Stimulated activated CD8-positive, alpha-beta memory T cell treated with anti-CD3 and anti-CD28 coated beads, Interleukin-4, amount 100 ng/mL, for 1 hour (primary cell): ENCODE measurements around the gene KIF6.

Experiments used
- DNase-seq, 2 donors: peaks; one replicate each; pipeline ENCODE4 v3.0.0-alpha.2; 2020; ENCODE audit warnings: low read depth in 2 of 2, low spot score in 1 of 2

Gene KIF6

GRCh38 chr6:39391182-39391581 lies 334.0 kb downstream of the KIF6 start:
- DNase-seq, result no peak

- DNase-seq, result no peak
These were observed 335.8 kb downstream of the KIF6 start for GRCh38 chr6:39389484-39389767.

DNA sequence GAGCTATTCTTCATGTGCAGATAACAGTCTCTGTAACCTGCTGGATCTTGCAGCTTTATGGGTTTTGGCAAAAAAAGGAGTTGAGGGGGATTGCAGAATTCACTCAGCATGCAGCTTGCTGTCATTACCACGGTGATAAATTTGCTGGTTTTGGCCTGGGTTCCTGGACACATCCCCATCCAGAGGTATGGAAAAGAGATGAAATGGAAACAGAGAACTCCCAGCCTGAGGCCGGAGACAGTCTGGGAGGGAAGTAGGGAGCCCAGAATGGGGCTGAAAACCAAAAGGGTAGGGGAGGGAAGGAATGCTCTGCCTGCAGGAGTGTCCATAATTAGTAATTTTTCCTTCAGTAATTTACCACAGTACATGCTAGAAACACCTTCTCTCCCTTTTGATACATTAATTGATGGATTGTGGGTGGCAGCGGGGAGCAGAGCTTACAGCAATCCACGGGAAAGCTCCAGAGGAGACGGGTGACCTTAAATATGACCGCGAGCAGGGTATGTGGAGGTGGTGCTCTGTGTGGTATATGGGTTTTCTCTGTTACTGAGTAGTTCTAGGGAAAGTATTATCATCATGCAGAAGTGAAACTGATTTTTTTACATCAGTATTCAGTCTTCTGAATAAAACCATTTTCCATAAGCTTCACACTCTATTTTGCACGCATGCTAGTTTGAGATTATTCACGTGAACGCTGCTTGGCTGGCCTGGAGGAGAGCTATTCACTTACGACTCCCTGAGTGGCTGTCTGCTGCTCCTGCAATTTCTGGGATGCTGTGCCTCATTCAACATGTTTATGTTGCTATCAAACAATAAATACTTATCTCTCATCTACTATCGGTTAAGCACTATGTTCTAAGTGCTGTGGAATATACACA lies 336.4 kb downstream of the KIF6 start:
- DNase-seq, result no peak

DNA sequence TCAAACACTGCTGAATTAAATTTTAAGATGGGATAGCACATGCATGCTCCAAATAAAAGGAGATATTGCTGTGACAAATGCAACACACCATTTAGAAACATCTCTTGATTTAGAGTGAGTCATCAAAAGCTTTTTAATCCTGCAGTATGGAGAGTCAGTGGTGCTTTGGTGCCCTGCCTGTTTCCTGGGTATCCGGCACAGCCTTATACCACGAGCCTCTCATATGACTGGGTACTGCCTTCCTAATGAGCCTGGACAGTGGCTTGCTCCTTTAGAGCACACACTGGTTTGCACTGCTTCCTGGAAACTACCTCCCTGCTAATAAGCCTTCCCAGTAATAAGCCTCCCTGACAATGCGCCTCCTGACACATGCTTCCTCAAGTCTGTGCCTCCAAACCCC lies 337.4 kb downstream of the KIF6 start:
- DNase-seq, result no peak

GRCh38 chr6:39386487-39386886 lies 338.7 kb downstream of the KIF6 start:
- no peak for DNase-seq

DNA sequence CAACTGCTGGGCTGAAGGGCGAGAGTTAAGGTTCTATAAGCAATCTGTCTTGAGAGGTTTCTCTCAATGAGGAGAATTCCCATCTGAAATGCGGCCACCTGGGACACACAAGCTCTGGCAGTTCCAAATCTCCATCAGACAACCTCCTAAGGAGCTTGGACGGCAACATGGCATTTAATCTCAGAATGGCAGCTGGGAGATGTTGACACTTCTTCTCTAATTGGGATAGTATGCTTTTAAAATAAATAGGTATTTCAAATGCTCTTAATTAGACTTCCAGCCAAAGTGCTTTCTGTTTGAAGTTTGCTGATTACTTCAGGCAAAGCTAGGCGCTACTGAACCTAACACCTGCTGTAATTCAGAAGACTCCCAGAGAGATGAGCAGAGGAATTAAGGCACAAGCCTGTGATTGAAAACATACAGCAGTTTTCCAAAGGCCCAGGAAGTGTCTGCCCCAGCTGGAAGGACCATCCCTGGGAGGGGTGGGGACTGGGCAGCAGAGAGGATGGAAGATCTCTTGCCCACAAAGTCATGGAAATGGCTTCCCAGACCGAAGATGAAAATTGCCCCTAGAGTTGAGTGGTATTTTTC lies 343.6 kb downstream of the KIF6 start:
- DNase-seq, result no peak

- no peak for DNase-seq
These were observed 344.2 kb downstream of the KIF6 start for GRCh38 chr6:39380837-39381549.

DNA sequence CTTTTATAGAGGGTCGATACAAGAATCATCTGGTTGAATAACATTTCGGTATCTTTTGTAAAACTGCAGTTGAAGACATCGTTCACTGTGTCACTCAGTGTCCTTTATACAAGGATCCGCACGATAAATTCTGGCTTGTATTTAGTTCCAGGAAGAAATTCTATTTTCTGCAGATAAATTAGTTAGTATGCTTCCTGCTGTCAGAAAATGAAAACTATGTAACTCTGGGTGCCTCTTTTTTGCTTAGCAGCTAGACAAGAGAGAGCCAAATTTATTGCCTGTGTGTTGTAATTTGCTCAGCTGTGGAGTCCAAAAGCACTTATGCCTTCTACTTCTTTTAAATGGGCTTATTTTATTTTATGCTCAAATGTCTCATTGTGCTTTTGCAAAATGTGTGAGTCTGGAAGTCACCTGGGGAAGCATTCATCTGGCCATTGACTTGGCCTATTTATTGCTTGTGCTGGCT lies 346.2 kb downstream of the KIF6 start:
- no peak for DNase-seq

GRCh38 chr6:39378175-39378959 lies 346.8 kb downstream of the KIF6 start:
- DNase-seq, result no peak

DNA sequence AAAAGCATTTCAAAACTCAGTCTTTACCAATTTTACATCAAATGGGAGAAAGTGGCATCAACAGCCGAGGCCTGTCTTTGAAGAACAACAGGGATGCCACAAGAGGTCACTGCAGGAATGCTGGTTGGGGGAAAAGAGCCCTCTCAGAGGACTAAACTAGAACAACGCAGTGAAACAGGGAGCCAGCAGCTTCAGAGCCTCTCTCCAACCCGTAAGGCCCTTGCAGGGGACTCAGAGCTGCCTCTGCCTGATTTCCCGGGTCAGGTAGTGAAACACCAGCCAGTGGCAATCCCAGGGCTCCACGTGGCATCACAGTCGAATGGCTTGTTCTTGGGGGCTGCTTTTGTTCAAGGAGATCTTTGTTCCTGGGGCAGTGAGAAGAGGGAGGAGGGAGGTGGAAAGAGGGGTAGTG lies 347.7 kb downstream of the KIF6 start:
- no peak for DNase-seq

DNA sequence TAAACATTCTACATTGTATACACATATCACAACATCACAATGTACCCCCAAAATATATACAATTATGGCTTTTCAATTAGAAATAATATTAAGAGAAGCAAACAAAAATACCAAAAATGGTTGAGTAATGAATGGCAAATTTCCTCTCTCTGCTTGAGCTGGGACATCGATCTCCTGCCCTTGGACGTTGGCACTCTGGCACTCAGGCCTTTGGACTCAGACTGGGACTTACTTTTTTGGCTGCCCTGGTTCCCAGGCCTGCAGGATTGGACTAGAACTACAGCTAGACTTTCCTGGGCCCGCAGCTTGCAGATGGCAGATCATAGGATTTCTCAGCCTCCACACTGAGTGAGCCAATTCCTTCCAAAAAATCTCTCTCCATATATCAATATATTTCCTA lies 349.8 kb downstream of the KIF6 start:
- DNase-seq, result no peak

DNA sequence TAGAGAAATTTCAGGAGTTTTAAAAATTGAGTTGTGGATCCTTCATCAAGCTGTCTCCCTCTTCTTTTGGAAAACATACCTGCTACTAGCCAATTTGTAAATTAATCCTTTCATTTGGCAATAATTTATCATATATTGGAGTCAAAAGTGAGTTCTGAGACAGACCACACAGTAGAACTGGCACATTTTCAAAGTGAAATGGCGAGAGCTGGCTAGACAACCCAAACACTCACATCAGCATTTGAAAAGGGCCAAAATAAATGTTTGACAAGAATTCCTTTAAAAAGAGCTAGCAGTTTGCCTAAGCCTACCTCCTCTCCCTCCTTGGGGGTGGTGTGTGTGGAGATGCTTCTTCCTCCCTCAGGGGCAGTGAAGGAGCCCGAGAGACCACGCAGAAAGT lies 354.8 kb downstream of the KIF6 start:
- no peak for DNase-seq

GRCh38 chr6:39369987-39370386 lies 355.2 kb downstream of the KIF6 start:
- DNase-seq, result no peak

- no peak for DNase-seq
These were observed 357.5 kb downstream of the KIF6 start for GRCh38 chr6:39367700-39368099.

DNA sequence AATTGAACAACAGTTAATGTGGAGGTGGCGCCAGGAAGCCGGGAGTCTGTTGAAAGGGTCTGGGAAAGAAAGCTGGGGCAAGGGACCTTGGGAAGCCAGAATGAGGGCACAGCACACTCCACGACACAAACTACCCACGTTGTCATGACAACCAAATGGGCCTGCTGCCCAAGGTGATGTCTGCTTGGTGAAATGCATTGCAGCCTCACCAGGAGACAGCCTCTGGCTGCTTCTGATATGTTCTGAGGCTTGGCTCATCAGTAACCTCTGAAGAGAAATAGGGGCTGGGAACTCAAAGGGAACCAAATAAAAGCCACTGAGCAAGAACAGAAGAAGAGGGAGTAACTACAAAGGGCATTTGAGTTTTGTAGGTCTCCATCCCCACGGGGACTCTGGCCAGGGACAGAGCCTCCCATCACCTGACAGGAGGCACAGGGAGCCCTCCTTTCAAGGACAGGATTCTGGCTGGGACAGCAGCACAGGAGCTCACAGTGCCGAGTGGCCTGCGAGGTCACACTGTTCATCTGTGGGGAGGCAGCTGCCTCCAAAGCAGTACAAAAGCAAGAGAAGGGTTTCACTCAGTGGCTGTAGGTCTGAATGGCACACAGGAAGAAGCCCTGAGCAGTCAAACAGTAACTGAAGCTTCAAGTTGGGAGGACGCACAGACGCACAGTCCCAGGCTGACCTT lies 358.1 kb downstream of the KIF6 start:
- no peak for DNase-seq

GRCh38 chr6:39365281-39366074 lies 359.7 kb downstream of the KIF6 start:
- DNase-seq, result no peak

DNA sequence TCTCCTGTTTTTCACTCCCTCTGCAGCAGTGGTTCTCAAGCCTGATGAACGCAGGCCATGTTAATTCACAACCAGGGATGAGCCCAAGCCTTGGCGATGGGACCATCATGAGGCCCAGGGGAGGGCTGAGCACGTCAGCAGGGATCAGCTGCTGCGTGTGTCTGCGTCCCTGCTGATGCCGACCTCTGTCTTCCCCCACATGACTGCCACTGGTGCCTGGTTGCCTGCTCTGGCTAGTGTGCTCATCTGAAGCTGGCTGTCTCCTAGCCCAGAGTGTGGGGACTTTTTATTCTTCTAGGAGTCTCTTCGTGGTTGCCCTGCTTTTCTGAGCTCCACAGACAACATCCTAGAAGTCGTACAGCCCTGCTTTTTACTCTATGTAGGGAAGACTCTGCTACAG lies 361.9 kb downstream of the KIF6 start:
- no peak for DNase-seq

DNA sequence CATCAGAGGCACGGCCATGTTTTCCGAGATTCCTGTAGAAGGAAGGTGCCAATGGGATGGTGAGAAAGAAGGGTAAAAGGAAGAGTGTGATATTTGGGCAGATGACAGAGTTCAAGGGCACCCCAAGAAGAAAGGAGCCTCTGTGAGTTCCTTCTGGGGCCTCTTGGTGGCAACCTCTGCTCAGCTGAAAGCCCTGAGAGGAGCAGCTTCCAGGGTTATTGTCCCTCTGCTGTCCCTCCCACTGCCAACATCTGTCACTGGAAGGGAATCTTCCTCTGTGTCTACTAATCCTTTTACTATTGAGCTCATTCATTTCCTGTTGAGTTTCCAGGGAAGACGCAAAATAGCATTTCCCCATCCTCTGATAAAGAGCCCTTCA lies 362.7 kb downstream of the KIF6 start:
- no peak for DNase-seq

DNA sequence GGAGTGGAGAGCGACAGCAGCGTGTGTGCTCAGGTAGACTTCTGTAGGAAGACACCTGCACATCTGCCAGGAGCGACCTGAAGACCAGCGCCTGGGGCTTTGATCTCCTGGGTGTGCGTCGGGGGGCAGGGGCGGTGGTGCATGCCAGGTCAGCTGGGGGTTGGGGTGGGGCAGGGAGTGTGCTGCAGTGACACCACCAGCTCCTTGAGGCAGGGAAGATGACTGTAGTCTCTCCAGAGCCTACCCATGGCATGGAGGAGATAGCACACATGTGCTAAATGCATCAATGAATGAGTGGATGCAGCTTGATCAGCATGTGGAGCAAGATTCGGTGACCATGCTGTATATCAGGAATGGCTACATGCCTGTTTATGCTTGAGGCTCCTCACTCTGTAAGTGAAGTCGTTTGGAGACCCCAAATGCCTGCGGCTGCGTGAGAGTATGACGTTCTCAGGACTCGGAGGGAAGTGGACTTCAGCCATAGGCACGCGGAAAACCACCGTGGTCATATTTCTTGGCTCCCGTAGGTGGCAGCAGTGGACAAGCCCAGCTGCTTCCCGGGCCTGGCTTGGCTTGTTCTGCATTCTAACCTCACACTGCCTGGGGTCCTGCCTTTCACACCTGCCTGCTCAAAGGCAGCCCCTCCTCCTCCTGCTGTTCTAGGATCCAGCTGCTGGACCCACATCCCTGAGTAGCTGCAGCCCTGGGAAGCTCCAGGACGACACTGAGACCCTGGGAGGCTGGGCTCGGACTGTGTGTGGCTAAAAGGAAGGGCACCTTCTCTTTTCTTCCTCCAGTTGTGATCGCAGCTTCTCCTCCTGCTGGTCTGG lies 363.3 kb downstream of the KIF6 start:
- no peak for DNase-seq
